ENCODE measurements around the gene ANAPC16.
"Not testable (repeated sequence)": the region's sequence is repeated elsewhere in the genome, so short reads cannot be mapped to it uniquely, and the experiment has no call there.

The ANAPC16 gene

DNA sequence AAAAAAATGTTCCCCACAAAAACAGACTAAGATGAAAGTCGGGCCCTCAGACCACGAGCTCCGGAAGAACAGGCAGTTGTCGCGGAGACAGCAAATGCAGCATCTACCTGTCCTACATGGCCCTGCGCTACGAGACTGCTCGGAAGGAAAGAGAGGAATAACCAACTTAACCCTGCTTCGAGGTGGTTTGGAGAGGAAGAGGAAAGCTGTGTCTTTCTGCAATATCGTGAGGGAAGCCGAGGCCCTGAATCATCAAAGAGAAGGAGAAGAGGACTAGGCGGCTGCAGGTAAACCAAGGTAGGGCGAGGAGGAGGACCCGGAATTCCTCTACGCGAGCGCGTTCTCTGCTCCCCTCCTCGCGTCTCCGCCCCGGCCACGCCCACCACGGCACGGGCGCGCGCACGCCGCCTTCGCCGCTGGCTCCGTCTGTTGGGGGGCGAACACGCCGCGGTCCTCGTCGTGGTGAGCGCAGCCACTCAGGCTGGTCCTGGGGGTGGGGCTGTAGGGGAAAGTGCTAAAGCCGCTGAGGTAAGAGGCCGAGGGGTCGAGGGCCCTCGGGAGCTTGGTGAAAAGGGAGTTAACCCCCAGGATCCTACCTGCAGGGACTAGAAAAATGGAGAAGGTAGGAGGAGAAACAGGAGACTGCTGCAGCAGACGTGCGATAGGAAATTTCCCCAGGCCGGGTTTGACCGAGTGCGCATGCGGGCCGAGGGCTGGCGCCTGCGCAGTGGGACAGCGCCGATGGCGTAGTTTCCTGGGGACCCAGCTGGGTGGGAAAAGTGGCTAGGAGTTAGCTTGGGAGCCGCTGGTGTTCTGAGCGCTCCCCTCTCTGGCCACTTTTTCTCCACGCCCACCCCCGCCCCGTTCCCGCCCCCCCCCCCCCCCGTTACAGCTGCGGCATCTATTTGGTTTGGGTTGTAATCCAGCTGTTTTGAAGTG lies at the start of gene ANAPC16, which contains the start of gene ASCC1:
TSS of gene ANAPC16 (plus strand) at position 402 of the 939 bp plus-strand sequence. CDS start 7,903 bp downstream, outside the sequence.
TSS of gene ASCC1 (minus strand) at position 666 of the 939 bp plus-strand sequence. CDS start 2,978 bp downstream, outside the sequence.
- DNase-seq: peak; percentile 97

DNA sequence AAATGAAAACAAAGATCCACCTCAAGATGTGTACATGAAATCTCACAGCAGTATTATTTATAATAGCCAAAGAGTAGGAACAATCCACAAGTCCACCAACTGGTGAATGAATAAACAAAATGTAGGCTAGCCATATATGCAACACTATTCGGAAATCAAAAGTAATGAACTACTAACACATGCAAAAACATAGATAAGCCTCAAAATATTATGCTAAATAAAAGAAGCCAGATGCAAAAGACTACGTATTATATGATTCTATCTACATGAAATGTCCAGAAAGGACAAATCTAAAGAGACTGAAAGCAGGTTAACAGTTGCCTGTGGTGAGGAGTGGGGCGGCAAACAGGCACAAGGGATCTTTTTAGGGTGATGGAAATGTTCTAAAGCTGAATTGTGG lies 48.7 kb upstream of the ANAPC16 start:
- no peak for DNase-seq

DNA sequence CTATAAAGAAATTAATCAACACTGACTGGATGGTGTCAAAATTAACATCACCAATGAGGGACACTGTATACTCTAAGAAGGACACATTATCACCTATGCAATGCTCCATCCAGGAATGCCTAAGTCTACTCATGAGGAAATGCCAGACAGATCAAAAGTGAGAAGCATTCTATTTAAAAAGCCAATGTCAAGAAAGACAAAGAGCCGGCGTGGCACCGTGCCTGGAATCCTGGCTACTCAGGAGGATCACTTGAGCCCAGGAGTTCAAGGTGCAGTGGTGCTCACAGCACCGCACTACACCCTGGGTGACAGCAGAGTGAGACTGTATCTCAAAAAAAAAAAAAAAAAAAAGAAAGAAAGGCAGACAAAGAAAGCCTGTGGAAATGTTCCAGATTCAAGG lies 45.5 kb upstream of the ANAPC16 start:
- DNase-seq: no peak

DNA sequence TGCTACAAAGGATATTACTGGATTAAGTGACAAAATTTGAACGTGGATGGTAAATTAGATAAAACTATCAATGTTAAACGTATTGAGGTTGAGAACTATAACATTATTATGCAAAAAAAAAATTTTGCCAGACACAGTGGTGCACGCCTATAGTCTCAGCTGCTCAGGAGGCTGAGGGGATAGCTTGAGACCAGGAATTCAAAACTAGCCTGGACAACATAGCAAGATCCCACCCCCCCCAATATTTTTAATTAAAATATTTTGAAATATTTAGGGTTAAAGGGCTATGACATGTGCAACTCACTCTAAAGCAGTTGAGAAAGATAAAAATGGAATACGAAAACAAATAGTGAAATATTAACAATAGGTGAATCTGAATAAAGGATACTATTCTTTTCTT lies 45.1 kb upstream of the ANAPC16 start:
- DNase-seq: no peak

DNA sequence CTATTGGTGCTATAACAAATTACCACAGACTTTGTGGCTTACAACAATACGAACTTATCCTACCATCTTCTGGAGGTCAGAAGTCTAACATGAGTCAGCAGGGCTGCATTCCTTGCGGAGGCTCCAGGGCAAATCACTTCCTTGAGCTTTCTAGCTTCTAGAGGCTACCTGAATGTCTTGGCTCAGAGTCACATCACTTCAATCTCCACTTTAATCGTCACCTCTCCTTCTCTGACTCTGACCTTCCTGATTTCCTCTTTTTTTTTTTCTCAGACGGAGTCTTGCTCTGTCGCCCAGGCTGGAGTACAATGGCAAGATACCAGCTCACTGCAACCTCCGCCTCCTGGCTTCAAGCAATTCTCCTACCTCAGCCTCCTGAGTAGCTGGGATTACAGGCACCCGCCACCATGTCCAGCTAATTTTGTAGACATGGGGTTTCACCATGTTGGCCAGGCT lies 44.6 kb upstream of the ANAPC16 start:
- no peak for DNase-seq

DNA sequence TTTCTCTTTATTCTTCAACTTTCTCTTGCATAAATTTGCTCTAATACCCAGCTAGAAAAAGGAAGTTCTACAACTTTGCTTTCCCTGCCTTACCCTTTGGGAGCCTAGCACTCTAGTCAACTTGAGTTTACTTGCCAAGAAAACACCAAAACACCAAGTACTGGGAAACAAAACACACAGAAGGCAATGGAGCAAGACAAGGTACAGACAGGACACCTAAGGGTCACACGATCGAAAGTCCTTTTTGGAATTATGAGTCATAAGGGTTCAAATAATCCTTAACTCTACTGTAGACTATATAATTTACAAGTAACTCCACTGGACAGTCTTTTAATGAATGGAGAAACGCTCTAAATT lies 42.6 kb upstream of the ANAPC16 start:
- DNase-seq: no peak

DNA sequence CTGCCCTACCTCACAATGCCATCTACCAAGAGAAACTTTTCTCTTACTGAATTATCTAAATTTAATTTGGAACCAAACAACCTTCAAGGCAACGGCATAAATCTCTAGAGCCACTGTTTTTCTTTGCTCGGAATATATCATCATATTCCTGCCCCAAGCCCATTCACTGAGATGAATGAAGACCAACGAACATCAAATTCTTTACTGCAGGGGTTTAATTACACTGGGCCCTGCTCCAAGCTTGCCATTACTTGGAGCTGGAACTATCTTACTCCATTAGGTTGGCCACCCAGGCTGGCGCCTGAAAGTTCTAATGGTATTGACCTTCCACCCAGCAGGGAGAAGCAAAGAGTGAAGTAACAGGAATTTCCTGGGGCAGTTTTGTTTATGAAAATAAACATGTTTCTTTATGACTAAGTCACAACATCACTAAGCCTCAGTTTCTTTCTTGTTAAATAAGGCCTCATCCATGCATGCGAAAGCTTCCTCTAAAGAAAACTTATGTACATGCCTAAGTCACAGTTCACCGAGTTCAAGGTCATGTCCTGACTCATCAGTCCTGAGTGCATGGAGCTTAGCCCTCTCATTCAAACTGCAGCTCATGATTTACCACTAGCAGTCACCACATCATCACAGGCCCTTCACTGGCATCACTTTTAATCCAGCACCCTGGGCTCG lies 42.1 kb upstream of the ANAPC16 start:
- no peak for DNase-seq

DNA sequence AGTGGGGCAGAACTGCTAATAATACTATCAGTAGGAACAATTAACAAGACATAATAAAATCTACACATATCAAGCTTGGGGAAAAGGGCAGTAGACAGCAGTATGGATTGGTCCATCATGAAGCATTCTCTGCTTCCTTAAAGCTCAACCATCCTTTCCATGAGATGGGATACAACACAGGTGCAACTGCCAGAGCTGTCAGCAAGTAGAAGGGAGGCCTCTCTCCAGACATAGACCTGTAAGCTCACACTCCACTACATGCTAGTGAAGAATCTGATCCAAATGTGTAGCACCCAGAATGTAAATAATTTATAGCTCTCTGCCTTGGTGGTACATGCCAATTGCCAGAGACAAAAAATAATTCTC lies 41.5 kb upstream of the ANAPC16 start:
- DNase-seq: no peak

DNA sequence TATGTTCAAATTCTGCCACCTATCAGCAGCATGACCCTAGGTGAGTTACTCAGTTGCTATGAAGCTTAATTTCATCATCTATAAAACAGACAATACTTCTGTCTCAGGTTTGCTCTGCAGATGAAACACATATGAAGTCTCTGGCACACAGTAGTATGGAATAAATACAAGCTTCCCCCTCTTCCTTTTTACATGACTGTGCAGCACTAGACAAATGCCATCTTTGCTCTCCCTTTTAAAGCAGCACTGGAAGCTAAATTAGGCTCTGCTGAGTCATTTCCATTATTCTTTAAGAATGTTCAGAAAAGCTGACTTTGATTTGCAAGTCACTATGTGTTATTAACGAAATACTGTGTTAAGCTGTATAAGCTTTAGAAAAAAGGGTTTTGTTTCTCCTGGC lies 40.7 kb upstream of the ANAPC16 start:
- DNase-seq: no peak

DNA sequence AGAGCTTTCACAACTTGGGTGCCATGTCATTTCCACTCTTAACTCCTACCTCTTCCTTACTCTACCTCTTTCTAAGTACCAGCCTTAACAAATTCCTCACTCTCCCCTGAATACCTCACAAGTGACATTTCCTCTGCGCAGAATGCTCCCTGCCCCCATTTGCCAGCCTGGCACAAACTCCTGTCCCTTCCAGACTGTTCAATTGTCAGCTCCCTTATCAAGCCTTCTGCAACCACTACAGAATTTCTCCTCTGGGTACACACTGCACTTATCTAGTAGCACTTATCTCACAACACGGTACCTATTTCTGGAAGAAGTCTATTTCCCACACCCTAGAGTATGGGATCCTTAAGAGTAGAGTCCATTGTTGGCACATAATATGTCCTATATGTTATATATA lies 39.1 kb upstream of the ANAPC16 start:
- no peak for DNase-seq

DNA sequence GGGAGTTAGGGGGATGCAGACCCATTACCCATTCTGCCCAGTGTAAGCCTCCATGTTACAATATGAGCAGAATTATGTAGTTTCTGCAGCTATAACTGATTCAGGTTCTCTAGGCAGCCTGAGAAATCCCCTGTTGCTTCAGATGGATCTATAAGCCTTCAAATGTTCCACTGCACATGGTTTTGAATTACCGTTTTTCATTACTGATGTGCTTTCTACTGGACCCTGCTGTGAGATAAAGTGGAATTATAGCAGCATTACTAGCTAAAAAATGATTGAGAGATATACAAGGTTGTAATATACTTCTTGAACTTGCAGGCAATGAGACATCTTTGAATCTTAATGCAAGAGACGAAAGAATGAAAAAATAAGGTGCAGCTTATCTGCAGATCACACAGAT lies 38.4 kb upstream of the ANAPC16 start:
- no peak for DNase-seq

DNA sequence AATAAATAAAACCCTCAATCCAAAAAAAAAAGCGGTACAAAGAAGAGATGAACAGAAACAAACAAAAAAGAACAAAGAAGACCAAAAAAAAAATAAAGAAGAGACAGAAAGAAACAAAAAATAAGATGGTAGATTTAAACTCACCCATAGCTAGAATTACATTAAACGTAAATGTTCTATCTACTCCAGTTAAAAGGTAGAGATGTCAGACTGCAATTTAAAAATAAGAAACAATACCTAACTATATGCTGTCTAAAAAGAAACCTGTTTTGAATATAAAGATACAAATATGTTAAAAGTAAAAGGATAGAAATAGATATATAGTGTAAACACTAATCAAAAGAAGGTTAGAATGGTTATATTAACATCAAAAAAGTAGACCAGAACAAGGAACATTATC lies 31.7 kb upstream of the ANAPC16 start:
- DNase-seq: no peak

DNA sequence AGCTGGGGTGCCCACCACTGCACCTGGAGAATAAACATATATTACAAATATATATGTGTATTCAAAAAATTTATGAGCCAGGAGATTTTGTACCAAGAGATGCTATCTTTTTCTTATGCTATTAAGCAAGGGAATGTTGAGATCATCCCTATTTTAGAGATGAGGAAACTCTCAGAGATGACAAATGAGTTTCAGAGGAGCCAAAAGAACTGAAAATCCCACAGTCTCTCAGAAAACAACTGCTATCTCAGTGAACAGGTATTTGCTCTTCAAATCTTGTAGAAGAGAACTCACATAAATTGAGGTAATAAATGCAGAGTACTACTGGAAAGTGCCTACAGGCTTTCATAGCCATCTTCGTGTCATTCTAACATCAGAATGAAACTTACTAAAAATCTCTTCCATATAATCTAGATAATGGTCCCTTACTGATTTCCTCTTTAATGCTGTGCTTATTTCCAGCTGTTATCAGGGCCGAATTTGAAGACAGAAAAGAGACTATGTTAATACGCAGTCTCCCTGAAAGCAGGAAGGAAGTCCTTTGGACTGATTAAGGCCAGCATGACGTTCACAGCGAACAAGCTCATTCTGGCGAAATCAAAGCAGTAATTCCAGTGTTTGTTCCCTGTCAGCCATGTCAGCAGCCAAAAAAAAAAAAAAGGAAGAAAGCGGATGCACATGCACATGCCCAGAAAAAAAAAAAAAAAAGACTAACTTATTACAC lies 29.4 kb upstream of the ANAPC16 start:
- DNase-seq: no peak

DNA sequence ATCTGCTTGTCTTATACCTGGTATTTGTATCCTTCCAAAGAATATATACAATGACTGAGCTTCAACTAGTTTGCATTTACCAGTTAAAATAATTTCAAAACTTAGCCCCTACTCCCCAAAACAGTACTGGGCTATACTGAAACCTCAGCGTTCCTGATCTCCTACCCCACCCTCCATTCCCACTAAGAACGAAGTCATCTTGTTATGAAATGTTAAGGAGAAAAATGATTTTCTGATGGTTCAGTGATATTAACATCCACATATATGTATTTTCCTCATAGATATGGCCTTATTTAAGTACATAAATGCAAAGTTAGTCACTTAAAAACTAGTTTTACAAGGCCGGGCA lies 28.9 kb upstream of the ANAPC16 start:
- no peak for DNase-seq

DNA sequence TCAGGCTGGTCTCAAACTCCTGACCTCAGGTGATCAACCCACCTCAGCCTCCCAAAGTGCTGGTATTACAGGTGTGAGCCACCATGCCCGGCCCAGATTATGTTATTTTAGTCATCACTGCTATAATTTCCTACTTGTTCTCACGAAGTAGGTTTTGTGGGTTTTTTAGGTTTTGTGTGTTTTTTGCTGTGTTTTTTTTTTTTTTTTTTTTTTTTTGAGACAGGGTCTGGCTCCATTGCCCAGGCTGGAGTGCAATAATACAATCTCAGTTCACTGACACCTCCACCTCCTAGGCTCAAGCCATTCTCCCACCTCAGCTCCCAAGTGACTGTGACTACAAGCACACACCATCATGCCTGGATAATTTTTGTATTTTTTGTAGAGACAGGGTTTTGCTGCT lies 20.9 kb upstream of the ANAPC16 start:
- DNase-seq: no peak

DNA sequence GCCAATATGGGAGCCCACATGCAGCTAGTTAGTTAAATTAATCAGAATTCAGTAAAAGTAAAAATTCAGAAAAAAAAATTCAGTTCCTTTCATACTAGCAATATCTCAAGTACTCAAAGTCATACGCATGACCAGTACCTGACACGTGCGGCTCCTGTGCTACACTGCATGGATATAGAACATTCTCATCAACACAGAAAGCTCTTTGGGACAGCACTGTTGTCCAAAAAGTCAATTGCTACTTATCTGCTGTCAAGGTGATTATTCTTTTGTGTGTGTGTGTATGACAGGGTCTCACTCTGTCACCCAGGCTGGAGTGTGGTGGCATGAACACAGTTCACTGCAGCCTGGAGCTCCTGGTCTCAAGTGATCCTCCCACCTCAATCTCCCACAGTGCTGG lies 14.9 kb upstream of the ANAPC16 start:
- DNase-seq: no peak

DNA sequence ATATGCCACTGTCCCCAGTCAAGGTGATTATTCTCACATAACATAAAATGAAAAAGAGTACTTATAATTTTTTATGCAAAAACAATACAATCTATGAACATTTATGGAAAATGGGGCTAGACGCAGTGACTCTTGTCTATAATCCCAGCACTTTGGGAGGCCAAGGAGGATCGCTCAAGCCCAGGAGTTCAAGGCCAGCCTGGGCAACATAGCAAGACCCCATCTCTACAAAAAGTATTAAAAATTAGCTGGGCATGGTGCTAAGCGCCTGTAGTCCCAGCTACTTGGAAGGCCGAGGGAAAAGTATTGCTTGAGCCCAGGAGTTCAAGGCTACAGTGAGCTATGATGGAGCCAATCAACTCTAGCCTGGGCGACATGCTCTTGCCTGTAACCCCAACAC lies 14.5 kb upstream of the ANAPC16 start:
- no peak for DNase-seq

DNA sequence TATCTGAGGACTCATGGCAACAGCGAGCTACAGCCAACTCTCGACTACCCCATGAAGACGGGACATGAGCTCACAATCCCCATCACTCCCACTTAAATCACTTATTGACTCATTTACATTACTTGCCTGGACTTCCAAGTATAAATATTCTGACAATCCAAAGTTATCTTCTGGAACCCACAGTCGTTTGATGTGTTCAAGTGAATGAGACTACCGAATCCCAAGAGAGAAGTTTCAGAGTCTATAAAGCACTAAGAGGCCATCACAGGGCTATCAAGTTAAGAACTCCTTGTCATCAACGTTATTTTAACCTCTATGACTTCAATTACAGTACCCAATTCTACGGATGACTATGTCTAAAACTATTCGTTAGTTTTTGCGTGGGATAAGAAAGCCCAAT lies 11.5 kb upstream of the ANAPC16 start:
- no peak for DNase-seq

DNA sequence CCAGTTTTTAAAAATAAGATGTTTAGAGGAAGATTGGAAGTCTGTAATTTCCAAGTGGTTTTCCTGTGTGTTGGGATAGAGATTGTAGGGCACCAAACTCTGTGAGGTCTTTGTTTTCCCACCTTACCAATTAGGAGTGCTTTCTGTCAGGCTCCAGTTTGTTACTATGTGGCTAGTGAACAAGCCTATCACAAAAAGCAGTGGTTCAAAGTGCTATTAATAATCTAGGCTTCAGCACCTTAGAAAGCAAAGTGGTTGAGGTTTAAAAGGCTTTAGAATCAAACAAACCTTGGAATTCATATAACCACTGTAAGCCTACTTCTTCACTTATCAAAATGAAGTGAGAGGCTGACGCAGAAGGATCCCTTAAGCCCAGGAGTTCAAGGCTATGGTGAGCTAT lies 11.1 kb upstream of the ANAPC16 start:
- no peak for DNase-seq

DNA sequence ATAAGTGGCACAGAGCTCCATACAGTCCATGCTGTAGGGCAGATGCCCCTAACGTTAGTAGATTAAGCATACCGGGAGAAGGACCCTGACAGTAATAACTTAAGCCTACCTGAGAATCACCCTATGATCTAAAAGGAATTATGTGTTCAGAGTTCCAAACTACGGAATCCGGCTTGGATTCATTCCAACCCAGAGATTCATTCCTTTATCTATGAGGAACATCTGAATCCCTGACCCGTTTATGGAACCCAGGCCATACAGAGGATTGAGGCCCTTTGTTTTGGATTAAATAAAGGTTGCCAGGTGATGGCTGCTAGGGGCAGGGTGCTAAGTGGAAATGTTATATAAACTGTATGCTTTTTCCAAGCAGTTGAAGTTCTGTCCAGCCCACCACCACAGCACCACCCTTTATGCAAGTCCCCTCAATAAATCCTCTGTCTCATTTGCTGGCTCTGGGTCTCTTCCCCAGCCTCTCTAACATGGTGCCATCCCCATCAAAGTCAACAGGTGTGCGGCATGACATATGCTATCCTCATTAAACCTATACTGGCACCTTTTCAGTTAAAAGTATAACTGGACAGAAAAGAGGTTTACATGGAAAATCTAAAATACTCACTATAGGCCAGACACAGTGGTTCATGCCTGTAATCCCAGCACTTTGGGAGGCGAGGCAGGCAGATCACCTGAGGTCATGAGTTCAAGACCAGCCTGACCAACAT lies 9.1 kb upstream of the ANAPC16 start:
- no peak for DNase-seq

DNA sequence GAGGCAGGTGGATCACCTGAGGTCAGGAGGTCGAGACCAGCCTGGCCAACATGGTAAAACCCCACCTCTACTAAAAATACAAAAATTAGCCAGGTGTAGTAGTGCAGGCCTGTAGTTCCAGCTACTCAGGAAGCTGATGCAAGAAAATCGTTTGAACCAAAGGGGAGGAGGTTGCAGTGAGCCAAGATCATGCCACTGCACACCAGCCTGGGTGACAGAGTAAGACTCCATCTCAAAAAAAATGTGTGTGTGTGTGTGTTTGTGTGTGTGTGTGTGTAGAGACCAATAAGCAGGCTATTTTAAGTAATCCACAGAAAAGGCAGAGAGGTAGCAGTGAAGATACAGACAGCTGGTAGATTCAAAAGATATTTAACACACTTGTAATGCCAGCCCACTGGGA lies 7.3 kb upstream of the ANAPC16 start:
- DNase-seq: not testable (repeated sequence)

DNA sequence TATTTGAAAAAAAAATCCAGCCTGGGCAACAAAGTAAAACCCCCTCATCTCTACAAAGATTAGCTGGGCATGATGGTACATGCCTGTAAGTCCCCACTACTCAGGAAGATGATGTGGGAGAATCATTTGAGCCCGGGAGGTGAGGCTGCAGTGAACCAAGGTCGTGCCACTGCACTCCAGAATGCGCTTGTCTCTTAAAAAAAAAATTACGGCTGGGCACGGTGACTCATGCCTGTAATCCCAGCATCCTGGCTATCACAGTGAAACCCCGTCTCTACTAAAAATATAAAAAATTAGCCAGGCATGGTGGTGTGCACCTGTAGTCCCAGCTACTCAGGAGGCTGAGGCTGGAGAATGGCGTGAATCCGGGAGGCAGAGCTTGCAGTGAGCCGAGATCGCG lies 4.4 kb upstream of the ANAPC16 start:
- not testable (repeated sequence) for DNase-seq

DNA sequence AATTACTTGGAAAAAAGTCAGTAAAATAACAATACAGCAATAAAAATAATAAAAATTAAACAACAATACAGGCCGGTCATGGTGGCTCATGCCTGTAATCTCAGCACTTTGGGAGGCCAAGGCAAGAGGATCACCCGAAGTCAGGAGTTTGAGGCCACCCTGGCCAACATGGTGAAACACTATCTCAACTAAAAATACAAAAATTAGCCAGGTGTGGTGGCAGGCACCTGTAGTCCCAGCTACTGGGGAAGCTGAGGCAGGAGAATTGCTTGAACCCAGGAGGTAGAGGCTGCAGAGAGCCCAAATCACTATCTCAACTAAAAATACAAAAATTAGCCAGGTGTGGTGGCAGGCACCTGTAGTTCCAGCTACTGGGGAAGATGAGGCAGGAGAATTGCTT lies 4.0 kb upstream of the ANAPC16 start:
- DNase-seq: not testable (repeated sequence)

All from stimulated activated CD8-positive, alpha-beta memory T cell treated with anti-CD3 and anti-CD28 coated beads, Interleukin-4, amount 100 ng/mL, for 48 hours (primary cell).